Measurements from ENCODE around the gene HSD3B7. TPM values are rescaled to one million over a fixed set of nuclear protein-coding genes. Genes with fewer than 3 reads are reported as not detected.

The HSD3B7 gene
- total RNA-seq, 4 donors from 2014 or later: 7.0 to 31.8 (median 29.6) TPM

DNA sequence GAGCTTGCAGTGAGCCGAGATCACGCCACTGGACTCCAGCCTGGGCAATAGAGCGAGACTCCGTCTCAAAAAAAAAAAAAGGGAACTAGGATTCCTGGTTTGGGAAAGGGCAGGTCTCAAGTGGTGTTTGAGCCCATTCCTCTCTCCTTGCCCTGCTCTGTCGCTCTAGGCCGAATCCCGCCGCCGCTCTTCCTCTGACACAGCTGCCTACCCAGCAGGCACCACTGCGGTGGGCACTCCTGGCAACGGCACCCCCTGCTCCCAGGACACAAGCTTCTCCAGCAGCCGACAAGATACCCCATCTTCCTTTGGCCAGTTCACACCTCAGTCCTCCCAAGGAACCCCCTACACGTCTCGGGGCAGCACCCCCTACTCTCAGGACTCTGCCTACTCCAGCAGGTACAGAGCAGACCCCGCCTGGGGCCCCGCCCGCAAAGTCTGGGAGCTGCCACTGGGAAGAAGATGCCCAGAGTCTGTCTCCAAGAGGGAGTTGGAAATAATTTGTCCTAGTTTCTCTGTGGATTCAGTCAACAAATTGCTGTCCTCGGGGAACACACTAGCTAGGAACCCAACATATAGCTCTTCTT lies 21.0 kb upstream of the HSD3B7 start:
- Histone ChIP-seq H3K27me3 (no peaks in the 10 kb centered on the region), H3K36me3 (peaks cover 0 to 76% (median 34%) of the 10 kb centered on the region in 4 donors), H3K27ac (no peak overlapping the region), H3K9me3 (no peaks in the 10 kb centered on the region), H3K4me1 (peaks cover 0 to 7% (median 3%) of the 10 kb centered on the region in 4 donors), H3K4me3 (no peak overlapping the region)
- no peak for DNase-seq
- intact Hi-C loops (cut with DNase I; ENCODE audit: low total_unique reads) (no loop called here), in situ Hi-C loops (cut with MboI; ENCODE audit: low pct_ligation_motif_present in 1 of 4, low pct_unique_long_range_greater_than_20kb in 1 of 4, low sequenced_read_pairs in 3 of 4) (loop anchor here in 1 of 4 donors (25.0 kb wide), 1 partner anchor 748 kb away; a partner anchor contains a TSS)
- no peak for TF ChIP-seq EP300 (IDR thresholded peaks at IDR 0.05; ENCODE audit: low read depth)
- TF ChIP-seq POLR2AphosphoS5 (IDR thresholded peaks at IDR 0.05): no peak
- TF ChIP-seq CTCF (IDR thresholded peaks at IDR 0.05): no peak
- no peak for TF ChIP-seq POLR2A (IDR thresholded peaks at IDR 0.05)
- 95 to 97% methylated on average over 12 to 18 of the region's 18 CpGs for WGBS, 2 donors (ENCODE audit: low coverage in 1 of 2)

GRCh38 chr16:30964574-30965226 lies 20.3 kb upstream of the HSD3B7 start:
- Histone ChIP-seq H3K27ac (no peak overlapping the region), H3K4me3 (no peak overlapping the region), H3K9me3 (no peaks in the 10 kb centered on the region), H3K36me3 (peaks cover 0 to 81% (median 37%) of the 10 kb centered on the region in 4 donors), H3K27me3 (no peaks in the 10 kb centered on the region), H3K4me1 (no peaks in the 10 kb centered on the region)
- DNase-seq: no peak
- intact Hi-C loops (cut with DNase I; ENCODE audit: low total_unique reads) (no loop called here), in situ Hi-C loops (cut with MboI; ENCODE audit: low pct_ligation_motif_present in 1 of 4, low pct_unique_long_range_greater_than_20kb in 1 of 4, low sequenced_read_pairs in 3 of 4) (loop anchor here in 1 of 4 donors (25.0 kb wide), 1 partner anchor 748 kb away; a partner anchor contains a TSS)
- 91 to 92% methylated on average over 16 to 33 of the region's 33 CpGs for WGBS, 2 donors (ENCODE audit: low coverage in 1 of 2)
- TF ChIP-seq CTCF (IDR thresholded peaks at IDR 0.05) (no peak), POLR2A (IDR thresholded peaks at IDR 0.05) (no peak), POLR2AphosphoS5 (IDR thresholded peaks at IDR 0.05) (no peak), EP300 (IDR thresholded peaks at IDR 0.05; ENCODE audit: low read depth) (no peak)

DNA sequence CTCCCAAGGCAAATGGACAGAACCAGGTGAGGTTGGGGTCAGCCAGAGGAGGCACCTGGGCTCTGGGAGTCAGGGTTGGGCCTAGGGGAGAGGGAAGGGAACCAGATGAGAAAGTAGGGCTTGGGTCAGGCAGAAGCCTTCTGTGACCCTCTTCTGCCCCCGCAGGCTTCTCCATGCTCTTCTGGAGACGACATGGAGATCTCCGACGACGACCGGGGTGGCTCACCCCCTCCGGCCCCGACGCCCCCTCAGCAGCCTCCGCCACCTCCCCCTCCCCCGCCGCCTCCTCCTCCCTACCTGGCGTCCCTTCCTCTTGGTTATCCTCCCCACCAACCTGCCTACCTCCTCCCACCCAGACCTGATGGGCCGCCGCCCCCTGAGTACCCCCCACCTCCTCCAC lies 19.6 kb upstream of the HSD3B7 start:
- WGBS, 2 donors (ENCODE audit: low coverage in 1 of 2): 92% methylated on average over 15 of the region's 15 CpGs; no CpG with 5 or more reads in 1 of the 2 donors
- in situ Hi-C loops (cut with MboI; ENCODE audit: low pct_ligation_motif_present in 1 of 4, low pct_unique_long_range_greater_than_20kb in 1 of 4, low sequenced_read_pairs in 3 of 4): loop anchor here in 1 of 4 donors (25.0 kb wide), 1 partner anchor 747 kb away; a partner anchor contains a TSS

More for the DNA sequence above, 19.6 kb upstream of the HSD3B7 start:
- no peaks in the 10 kb centered on the region for H3K9me3 ChIP-seq
- TF ChIP-seq CTCF (IDR thresholded peaks at IDR 0.05) (no peak), POLR2AphosphoS5 (IDR thresholded peaks at IDR 0.05) (no peak), EP300 (IDR thresholded peaks at IDR 0.05; ENCODE audit: low read depth) (no peak), POLR2A (IDR thresholded peaks at IDR 0.05) (no peak)
- no peak for DNase-seq
- intact Hi-C loops (cut with DNase I; ENCODE audit: low total_unique reads): no loop called here
- H3K36me3 ChIP-seq: peaks cover 0 to 80% (median 38%) of the 10 kb centered on the region in 4 donors
- H3K4me3 ChIP-seq: no peak overlapping the region
- H3K27ac ChIP-seq: no peak overlapping the region
- H3K4me1 ChIP-seq: no peaks in the 10 kb centered on the region
- no peaks in the 10 kb centered on the region for H3K27me3 ChIP-seq
